Caki2 (cell line): ENCODE results near the gene CDCA3. TPM values are rescaled to one million over a fixed set of nuclear protein-coding genes. Genes with fewer than 3 reads are reported as not detected.
"Not testable (repeated sequence)": the region's sequence is repeated elsewhere in the genome, so short reads cannot be mapped to it uniquely, and the experiment has no call there.

Experiments used
- DNase-seq: peaks from one replicate; pipeline ENCODE4 v3.0.0-alpha.2; 2015; ENCODE audit warnings: low read depth
- in situ Hi-C: cut with HindIII; loops from 2 replicates; pipeline ENCODE4 v1.10.0; 2016; ENCODE audit warnings: low sequenced_read_pairs, low pct_unique_long_range_greater_than_20kb, mixed read lengths
- total RNA-seq: library from RNA; depleted of rRNA; stranded (reverse); fragments of >200 nt; shearing (Covaris generic); gene quantifications from 2 replicates; pipeline ENCODE4 v1.2.3, GENCODE V29; 2014; ENCODE audit warnings: low replicate concordance; rRNA removed

CDCA3 gene
- total RNA-seq: 136 and 216 TPM in 2 replicates

- in situ Hi-C loops: no loop called here
- peak; percentile 96 for DNase-seq
Measured at GRCh38 chr12:6851153-6851920, at the start of gene CDCA3. CDCA3 (minus strand) TSS chr12:6851286; CDS start chr12:6850952, 334 bp downstream.

- DNase-seq: peak; percentile 43
- in situ Hi-C loops: no loop called here
Measured at GRCh38 chr12:6899837-6900519, 48.9 kb upstream of the CDCA3 start.

- no peak for DNase-seq
- in situ Hi-C loops: no loop called here
Measured at GRCh38 chr12:6899427-6899826, 48.3 kb upstream of the CDCA3 start.

- in situ Hi-C loops: no loop called here
Measured at GRCh38 chr12:6896846-6897435, 45.9 kb upstream of the CDCA3 start.

GRCh38 chr12:6894321-6894720 is 43.2 kb upstream of the CDCA3 start:
- no peak for DNase-seq
- in situ Hi-C loops: no loop called here

More at GRCh38 chr12:6896846-6897435, 45.9 kb upstream of the CDCA3 start:
- no peak for DNase-seq

GRCh38 chr12:6892683-6893082 is 41.6 kb upstream of the CDCA3 start:
- DNase-seq, in situ Hi-C loops: not testable (repeated sequence)

GRCh38 chr12:6891646-6892001 is 40.5 kb upstream of the CDCA3 start:
- in situ Hi-C loops: no loop called here
- no peak for DNase-seq

- DNase-seq: peak; percentile 97
- in situ Hi-C loops: no loop called here
Measured at GRCh38 chr12:6890789-6891645, 39.9 kb upstream of the CDCA3 start.

- DNase-seq, in situ Hi-C loops: not testable (repeated sequence)
Measured at GRCh38 chr12:6889775-6890573, 38.9 kb upstream of the CDCA3 start.

GRCh38 chr12:6888794-6889193 is 37.7 kb upstream of the CDCA3 start:
- DNase-seq, in situ Hi-C loops: not testable (repeated sequence)

- in situ Hi-C loops: no loop called here
- no peak for DNase-seq
Measured at GRCh38 chr12:6888360-6888759, 37.3 kb upstream of the CDCA3 start.

- in situ Hi-C loops: no loop called here
Measured at GRCh38 chr12:6887460-6887859, 36.4 kb upstream of the CDCA3 start.

GRCh38 chr12:6886206-6886999 is 35.3 kb upstream of the CDCA3 start:
- DNase-seq: peak; percentile 26
- in situ Hi-C loops: not testable (repeated sequence)

More at GRCh38 chr12:6887460-6887859, 36.4 kb upstream of the CDCA3 start:
- DNase-seq: no peak

GRCh38 chr12:6884539-6884938 is 33.5 kb upstream of the CDCA3 start:
- no peak for DNase-seq
- in situ Hi-C loops: no loop called here

GRCh38 chr12:6883683-6884082 is 32.6 kb upstream of the CDCA3 start:
- in situ Hi-C loops: no loop called here
- DNase-seq: no peak

GRCh38 chr12:6883252-6883651 is 32.2 kb upstream of the CDCA3 start:
- in situ Hi-C loops: no loop called here
- no peak for DNase-seq

- in situ Hi-C loops, DNase-seq: not testable (repeated sequence)
Measured at GRCh38 chr12:6879824-6880223, 28.7 kb upstream of the CDCA3 start.
